Stimulated activated memory B cell treated with anti-CD40 and anti-IgM and Interleukin-4, amounts not matched to agents 10 μg/mL and 1 μg/mL and 100 μg/mL, for 72 hours (primary cell): ENCODE data around the gene BUD13.

Experiments used
- ATAC-seq: fragments of 150-1000 bp; cut with Tn5 transposase; 2 replicates; pipeline ENCODE4 v1.10.0; 2021
- H3K27ac Mint-ChIP-seq: one replicate; pipeline ENCODE4 v1.8.0; 2022; ENCODE audit warnings: mild to moderate bottlenecking, mixed read lengths
- H3K27me3 Mint-ChIP-seq: one replicate; pipeline ENCODE4 v1.8.0; 2022; ENCODE audit warnings: mixed read lengths
- H3K36me3 Mint-ChIP-seq: one replicate; pipeline ENCODE4 v1.8.0; 2022; ENCODE audit warnings: mixed read lengths
- H3K4me1 Mint-ChIP-seq: one replicate; pipeline ENCODE4 v1.8.0; 2022; ENCODE audit warnings: mixed read lengths
- H3K4me3 Mint-ChIP-seq: one replicate; pipeline ENCODE4 v1.8.0; 2022; ENCODE audit warnings: mild to moderate bottlenecking, moderate library complexity, mixed read lengths
- H3K9me3 Mint-ChIP-seq: one replicate; pipeline ENCODE4 v1.8.0; 2022; ENCODE audit warnings: mixed read lengths

The BUD13 gene

DNA sequence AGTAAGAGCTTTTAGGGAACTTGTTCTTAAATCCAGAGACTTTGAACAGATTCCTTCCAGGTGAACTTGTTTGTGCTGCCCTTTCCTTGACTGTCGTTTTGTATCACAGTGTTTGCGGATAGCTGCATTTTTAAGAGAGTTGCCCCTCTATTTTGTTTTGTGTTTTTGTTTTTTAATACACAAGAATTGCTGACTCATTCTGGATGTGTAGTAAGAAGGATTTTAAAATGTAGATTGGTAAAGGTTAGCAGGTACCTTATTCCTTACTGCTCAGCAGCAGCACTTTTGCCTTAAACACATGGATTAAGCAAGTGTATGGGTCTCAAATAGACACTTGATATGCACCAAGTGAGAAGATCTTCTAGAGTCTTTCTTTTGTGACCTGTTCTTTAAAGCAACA, 27.8 kb upstream of the BUD13 start:
- peaks cover 16% of the 10 kb centered on the region for H3K27me3 Mint-ChIP-seq
- H3K27ac Mint-ChIP-seq = no peak overlapping the region
- H3K36me3 Mint-ChIP-seq = no peaks in the 10 kb centered on the region
- no peaks in the 10 kb centered on the region for H3K4me1 Mint-ChIP-seq
- ATAC-seq = no peak
- no peaks in the 10 kb centered on the region for H3K9me3 Mint-ChIP-seq
- no peak overlapping the region for H3K4me3 Mint-ChIP-seq

DNA sequence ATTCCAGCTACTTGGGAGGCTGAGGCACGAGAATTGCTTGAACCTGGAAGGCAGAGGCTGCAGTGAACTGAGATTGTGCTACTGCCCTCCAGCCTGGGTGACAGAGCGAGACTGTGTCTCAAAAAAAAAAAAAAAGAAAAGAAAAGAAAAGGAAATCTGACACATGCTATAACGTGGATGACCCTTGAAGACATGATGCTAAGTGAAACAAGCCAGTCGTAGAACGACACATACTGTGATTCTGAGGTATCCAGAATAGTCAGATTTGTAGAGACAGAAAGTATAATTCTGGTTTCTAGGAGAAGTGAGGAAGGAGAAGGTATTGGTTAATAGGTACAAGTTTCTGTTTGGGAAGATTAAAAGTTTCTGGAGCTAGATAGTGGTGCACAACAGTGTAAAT, 25.6 kb upstream of the BUD13 start:
- H3K9me3 Mint-ChIP-seq = no peaks in the 10 kb centered on the region
- no peak for ATAC-seq
- H3K27ac Mint-ChIP-seq = no peak overlapping the region
- no peak overlapping the region for H3K4me3 Mint-ChIP-seq
- H3K27me3 Mint-ChIP-seq = peaks cover 16% of the 10 kb centered on the region
- H3K4me1 Mint-ChIP-seq = no peaks in the 10 kb centered on the region
- H3K36me3 Mint-ChIP-seq = no peaks in the 10 kb centered on the region

DNA sequence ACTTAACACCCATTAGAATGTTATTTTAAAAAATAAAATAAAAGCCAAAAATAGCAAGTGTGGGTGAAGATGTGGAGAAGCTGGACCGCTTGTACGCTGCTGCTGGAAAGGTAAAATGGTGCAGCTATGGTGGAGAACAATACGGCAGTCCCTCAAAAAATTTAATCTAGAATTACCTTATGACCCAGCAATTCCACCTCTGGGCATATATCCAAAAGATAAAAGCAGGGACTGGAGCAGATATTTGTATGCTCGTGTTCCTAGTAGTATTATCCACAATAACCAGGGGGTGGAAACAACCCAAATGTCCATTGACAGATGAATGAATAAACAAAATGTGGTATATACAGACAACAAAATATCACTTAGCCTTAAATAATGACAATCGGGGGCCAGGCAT, 25.0 kb upstream of the BUD13 start:
- H3K9me3 Mint-ChIP-seq = no peaks in the 10 kb centered on the region

DNA sequence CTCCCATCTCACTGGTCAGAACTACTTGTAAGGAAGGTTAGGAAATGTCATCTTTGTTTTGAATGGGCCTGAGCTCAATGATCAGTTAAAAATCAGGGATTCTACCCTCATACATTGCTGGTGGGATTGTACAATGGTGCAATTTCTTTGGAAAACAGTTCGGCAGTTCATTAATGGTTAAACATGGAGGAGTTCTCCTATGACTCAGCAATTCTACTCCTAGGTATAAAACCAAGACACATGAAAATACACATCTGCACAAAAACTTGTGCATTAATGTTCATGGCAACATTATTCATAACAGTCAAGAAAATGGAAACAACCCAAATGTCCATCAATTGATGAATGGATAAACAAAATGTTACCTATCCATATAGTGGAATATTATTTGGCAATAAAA, 23.8 kb upstream of the BUD13 start:
- Mint-ChIP-seq H3K9me3 (no peaks in the 10 kb centered on the region), H3K27me3 (peaks cover 16% of the 10 kb centered on the region), H3K4me3 (no peak overlapping the region), H3K4me1 (no peaks in the 10 kb centered on the region), H3K27ac (no peak overlapping the region), H3K36me3 (no peaks in the 10 kb centered on the region)
- no peak for ATAC-seq

More for the DNA sequence above, 25.0 kb upstream of the BUD13 start:
- Mint-ChIP-seq H3K4me1 (no peaks in the 10 kb centered on the region), H3K4me3 (no peak overlapping the region), H3K27me3 (peaks cover 16% of the 10 kb centered on the region), H3K36me3 (no peaks in the 10 kb centered on the region), H3K27ac (no peak overlapping the region)
- ATAC-seq = no peak

DNA sequence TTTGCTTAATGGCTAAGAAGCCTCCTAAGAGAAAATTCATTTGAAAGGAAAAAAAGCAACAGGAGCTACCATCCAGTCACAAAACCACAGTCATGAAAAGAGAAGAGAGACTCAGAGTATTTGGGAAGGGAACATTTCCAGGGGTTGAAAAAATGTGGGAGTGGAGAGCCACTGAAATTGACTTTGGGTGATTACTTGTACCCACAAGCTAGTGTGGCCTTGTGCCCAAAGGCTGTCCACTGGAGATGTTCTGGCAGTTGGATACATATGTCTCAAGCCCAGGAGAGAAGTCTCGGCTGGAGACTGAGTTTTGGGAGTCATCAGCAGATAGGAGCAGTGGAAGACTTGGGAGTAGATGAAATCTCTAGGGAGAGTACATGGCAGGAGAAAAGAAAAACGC, 22.1 kb upstream of the BUD13 start:
- H3K27me3 Mint-ChIP-seq = peaks cover 25% of the 10 kb centered on the region
- no peak for ATAC-seq
- H3K4me3 Mint-ChIP-seq = no peak overlapping the region
- no peak overlapping the region for H3K27ac Mint-ChIP-seq
- H3K4me1 Mint-ChIP-seq = peaks cover 9% of the 10 kb centered on the region
- no peaks in the 10 kb centered on the region for H3K36me3 Mint-ChIP-seq
- no peaks in the 10 kb centered on the region for H3K9me3 Mint-ChIP-seq

DNA sequence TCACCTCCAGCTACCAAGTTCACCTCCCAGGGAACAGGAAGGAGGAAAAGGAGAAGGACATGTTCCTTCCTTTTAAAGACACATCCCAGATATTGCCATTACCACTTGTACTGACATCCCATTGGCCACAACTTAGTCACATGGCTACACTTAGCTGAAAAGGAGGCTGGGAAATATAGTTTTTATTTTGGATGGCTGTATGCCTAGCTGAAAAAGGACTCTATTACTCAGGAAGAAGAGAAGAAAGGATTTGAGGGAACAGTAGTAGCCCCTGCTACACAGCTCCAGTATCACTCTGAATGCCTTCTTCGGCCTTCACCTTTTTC, 20.9 kb upstream of the BUD13 start:
- peaks cover 10% of the 10 kb centered on the region for H3K4me1 Mint-ChIP-seq
- ATAC-seq = no peak
- peaks cover 16% of the 10 kb centered on the region for H3K27me3 Mint-ChIP-seq
- no peak overlapping the region for H3K27ac Mint-ChIP-seq
- no peaks in the 10 kb centered on the region for H3K9me3 Mint-ChIP-seq
- no peaks in the 10 kb centered on the region for H3K36me3 Mint-ChIP-seq
- no peak overlapping the region for H3K4me3 Mint-ChIP-seq

DNA sequence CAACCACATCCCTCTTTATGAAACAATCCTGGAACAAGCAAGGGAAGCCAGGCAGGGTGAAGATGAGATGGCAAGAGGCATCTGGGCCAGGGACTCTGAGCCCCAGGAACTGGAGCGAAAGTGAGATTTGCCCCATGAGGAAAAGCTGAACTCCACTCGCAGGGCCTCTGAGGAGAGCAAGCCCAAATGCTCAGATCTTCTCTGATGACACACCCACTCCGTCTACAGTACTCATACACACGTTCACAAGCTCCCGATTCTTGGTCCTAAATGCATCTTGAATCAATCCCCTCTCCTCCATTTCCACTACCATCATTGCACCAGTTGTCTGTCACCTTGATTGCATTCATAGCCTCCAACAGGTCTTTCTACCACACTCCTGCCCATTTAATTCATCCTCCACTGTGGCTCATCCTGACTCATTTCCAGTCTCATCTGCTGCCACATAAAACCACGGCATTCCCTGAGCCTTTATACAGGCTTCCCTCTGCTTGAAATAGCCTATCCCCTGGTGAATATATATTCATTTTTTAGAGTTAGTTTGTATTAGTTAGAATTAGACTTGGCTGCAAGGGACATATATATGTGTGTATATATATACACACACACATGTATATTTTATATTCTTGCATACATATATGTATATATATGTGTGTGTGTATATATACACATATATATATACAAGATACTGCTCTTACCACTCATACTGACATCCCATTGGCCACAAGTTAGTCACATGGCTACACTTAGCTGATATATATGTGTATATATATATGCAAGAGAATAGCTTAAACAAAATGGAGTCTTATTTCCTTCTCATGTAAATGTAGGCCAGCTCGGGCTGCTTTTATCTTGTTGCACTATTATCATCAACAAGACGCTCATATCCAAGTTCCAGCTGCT, 20.3 kb upstream of the BUD13 start:
- Mint-ChIP-seq H3K4me1 (peaks cover 16% of the 10 kb centered on the region), H3K4me3 (no peak overlapping the region), H3K9me3 (no peaks in the 10 kb centered on the region), H3K36me3 (no peaks in the 10 kb centered on the region), H3K27me3 (peaks cover 10% of the 10 kb centered on the region), H3K27ac (no peak overlapping the region)
- ATAC-seq = no peak

DNA sequence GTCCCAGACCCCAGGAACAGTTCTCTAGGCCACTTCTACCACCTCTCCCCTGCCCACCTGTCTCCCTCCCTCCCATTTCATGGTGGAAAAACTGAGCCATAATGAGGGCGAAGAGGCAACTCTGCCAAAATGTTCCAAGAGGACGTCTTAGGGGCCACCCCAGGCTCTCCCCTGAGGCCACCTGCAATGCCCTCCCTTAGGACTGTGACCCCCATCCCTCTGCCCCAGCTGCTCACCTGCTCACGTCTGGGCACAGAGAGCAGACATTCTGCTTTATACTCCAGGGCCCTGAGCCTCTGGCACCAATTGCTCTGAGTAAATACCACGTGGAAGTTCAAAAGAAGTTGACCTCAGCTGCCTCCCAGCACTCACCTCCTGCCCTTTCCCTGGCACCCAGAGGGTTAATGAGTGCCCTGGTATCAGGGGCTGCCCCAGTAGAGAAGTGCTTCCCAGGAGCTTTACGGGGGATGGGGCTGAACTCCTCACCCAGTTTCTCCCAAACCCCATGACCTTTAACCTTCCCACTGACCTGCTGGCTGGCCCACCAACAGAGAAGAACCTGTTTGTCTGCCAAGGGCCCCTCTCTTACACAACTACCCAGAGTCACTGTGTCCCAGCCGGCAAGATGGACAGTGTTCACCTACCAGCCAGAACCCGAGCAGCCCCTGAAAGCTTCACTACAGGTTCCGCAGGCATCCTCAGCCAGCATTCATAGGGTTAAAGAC, 19.5 kb upstream of the BUD13 start:
- Mint-ChIP-seq H3K27ac (no peak overlapping the region), H3K4me1 (peaks cover 18% of the 10 kb centered on the region), H3K9me3 (no peaks in the 10 kb centered on the region), H3K27me3 (peaks cover 9% of the 10 kb centered on the region), H3K4me3 (no peak overlapping the region), H3K36me3 (peaks cover under 1% of the 10 kb centered on the region)
- no peak for ATAC-seq

DNA sequence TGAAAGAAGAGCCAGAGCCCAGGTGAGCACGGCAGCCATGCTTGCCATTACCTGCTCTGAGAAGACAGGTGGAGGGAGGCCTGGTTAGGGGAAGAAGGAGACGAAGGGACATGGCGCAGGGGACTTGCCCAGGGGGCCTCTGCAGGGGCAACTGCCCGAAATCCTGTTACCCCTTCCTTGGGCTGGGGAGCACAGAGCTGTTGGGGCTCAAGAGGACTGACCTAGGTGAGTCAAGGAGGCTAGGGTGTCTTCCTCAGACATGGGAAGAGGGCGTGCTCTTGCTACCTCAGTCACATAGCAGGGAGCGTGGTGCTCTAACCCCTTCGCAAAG, 19.0 kb upstream of the BUD13 start, which contains the start of gene APOA5:
Gene APOA5 (minus strand): TSS at position 67 of the 331 bp plus-strand sequence. CDS start 19 bp downstream, at position 48.
- H3K27me3 Mint-ChIP-seq = peaks cover 9% of the 10 kb centered on the region
- no peak within 1 kb of the TSS for H3K4me3 Mint-ChIP-seq
- H3K4me1 Mint-ChIP-seq = peaks cover 23% of the 10 kb centered on the region
- no peak for ATAC-seq
- H3K36me3 Mint-ChIP-seq = peaks cover 5% of the 10 kb centered on the region
- H3K9me3 Mint-ChIP-seq = no peaks in the 10 kb centered on the region
- no peak within 1 kb of the TSS for H3K27ac Mint-ChIP-seq

DNA sequence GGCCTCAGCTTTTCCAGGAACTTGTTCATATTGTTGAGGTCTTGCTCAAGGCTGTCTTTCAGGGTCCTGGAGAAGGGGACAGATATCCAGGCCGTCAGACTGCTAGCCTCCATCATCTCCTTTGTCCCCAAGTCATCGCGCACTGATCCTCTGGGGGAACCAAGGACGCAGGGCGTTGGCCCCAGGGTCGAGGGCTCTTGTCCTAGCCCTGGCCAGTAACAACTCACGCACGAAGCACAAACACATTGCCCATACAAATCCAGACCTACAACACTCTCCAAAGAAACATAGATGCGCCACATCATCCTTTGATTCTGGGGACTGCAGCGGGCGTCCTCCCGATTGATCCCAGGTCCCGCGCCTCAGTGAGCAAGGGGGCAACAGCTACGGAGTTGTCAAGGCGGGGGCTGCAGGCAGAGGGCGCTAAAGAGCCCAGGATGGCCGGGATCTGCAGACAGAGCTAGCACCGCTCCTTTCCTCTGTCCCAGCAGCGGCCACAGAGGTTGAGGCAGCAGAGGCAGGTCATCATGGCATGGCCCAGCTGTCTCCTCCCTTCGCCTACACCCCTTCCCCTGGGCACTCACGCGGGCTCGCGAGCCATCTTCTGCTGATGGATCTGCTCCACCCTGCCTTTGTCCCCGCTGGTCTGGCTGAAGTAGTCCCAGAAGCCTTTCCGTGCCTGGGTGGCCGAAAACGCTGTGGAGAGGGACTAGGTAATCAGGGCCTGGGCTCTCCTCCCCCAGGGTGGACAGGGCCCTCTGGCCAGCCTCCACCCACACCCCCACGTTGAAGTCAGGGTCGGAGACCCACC, 18.4 kb upstream of the BUD13 start:
- H3K4me3 Mint-ChIP-seq = no peak overlapping the region
- peaks cover 5% of the 10 kb centered on the region for H3K36me3 Mint-ChIP-seq
- no peak overlapping the region for H3K27ac Mint-ChIP-seq
- H3K4me1 Mint-ChIP-seq = peaks cover 24% of the 10 kb centered on the region
- peaks cover 9% of the 10 kb centered on the region for H3K27me3 Mint-ChIP-seq
- no peaks in the 10 kb centered on the region for H3K9me3 Mint-ChIP-seq
- ATAC-seq = peak; percentile 52

DNA sequence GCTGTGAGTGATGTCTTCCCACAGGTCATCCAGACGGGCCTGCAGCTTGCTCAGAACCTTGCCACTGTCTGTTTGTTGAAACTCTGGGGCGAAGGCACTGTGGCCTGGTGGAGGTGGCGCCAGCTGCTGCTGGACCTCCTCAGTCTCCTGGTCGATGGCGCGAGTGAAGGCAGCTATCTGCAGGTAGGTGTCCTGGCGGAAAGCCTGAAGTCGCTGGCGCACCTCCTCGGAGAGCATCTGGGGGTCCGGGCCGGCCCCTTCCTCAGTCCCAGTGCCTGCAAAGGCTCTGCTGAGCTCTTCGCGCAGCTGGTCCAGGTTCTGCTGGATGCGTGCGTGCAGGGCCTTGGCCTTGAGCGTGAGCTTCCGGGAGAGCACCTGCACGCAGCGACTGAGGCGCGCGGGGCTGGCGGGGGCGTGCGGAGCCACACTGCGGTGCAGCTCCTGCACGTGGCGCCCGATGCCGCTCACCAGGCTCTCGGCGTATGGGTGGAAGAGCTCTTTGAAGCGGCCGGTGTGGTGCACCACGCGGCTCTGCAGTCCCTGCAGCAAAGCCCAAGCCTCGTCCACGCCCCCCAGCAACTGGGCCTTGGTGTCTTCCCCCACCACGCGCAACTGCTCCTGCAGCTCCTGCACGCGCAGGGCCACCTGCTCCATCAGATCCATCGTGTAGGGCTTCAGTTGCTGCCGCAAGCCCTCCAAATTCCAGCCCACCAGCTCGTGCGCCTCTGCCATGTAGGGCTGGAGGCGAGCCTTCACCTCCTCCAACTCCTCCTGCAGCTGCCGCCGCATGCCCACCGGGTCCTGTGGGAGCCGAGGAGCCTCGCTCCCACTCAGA, 17.6 kb upstream of the BUD13 start:
- H3K4me3 Mint-ChIP-seq = no peak overlapping the region
- no peak for ATAC-seq
- no peak overlapping the region for H3K27ac Mint-ChIP-seq
- peaks cover 9% of the 10 kb centered on the region for H3K27me3 Mint-ChIP-seq
- peaks cover 24% of the 10 kb centered on the region for H3K4me1 Mint-ChIP-seq
- H3K36me3 Mint-ChIP-seq = peaks cover 10% of the 10 kb centered on the region
- H3K9me3 Mint-ChIP-seq = no peaks in the 10 kb centered on the region

DNA sequence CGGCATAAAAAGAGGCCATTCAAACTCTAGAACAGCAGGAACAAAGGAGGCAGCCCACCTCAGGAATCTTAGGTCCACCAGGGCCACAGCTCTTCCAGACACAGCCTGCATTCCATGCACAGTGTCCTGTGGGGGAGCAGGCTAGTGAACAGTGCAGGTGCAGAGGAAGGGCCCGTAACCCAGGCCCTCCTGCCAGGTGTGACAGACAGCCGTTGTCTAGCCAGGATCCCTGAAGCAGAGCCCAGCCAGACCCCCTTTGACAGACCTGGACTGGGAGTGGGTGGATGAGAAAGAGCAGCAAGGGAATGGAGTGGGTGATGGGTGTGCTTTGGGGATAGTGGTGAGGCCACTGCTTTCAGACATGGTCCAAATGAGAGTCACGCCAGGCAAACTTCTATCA, 16.2 kb upstream of the BUD13 start:
- H3K4me3 Mint-ChIP-seq = peak overlapping the region; percentile 84
- peak overlapping the region; percentile 93 for H3K27ac Mint-ChIP-seq
- peaks cover 24% of the 10 kb centered on the region for H3K4me1 Mint-ChIP-seq
- H3K36me3 Mint-ChIP-seq = peaks cover 24% of the 10 kb centered on the region
- H3K27me3 Mint-ChIP-seq = peaks cover 9% of the 10 kb centered on the region
- H3K9me3 Mint-ChIP-seq = no peaks in the 10 kb centered on the region
- no peak for ATAC-seq

DNA sequence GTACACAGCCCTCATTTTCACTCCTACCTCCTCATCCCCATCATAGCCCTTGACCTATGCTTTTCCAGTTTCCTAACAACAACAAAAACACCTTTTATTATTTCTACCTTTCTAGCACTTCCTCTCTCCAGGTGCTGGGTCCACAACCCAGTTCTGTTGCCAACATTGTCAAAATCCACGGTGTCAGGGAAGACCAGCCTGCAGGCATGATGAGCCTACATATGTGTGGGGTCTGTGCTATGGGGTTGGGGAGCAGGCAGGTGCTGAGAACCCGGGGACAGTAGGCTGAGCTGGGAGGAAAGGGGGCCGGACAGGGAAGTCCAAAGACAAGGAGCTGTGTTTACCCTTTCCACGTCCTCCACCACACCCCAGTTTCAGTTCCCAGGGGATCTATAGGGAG, 15.7 kb upstream of the BUD13 start:
- Mint-ChIP-seq H3K27me3 (peaks cover 9% of the 10 kb centered on the region), H3K27ac (peak overlapping the region; percentile 93), H3K4me1 (peaks cover 24% of the 10 kb centered on the region), H3K36me3 (peaks cover 25% of the 10 kb centered on the region), H3K9me3 (no peaks in the 10 kb centered on the region), H3K4me3 (peak overlapping the region; percentile 84)
- no peak for ATAC-seq

DNA sequence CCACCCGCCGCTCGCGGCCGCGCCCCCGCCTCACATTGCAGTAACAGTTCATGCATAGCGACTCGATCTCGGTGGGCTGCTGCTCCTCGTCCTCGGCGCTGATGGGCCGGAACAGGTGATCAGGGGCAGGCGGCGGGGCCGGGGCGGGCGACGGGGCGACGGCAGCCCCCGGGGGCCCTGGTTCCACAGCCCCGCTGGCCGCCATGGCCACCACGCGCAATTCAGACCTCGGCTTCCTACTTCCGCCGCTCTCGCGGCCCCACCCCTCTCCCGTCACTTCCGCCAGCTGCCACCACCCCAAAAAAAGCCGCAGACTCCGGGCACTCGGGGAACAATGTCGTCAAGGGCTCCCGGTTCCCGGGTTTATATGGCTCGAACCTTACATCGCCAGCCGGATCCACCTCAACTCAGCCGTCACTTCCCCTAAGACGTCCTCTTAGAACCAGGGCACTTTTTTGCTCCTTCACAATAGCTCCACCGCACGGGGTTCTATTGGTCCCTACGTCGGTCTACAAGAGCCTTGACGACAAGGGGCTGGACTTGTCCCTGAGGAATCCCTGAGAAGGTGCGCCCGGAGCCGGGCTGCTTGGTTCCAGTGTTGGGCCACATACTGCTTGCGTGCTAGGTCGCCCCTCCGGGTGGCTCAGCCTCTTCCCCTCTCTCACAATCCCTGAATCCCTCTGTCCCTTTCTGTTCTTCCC, 15.1 kb upstream of the BUD13 start, which contains the start of gene ZPR1:
Gene ZPR1 (minus strand): TSS at position 238 of the 701 bp plus-strand sequence. CDS start 33 bp downstream, at position 205.
- H3K9me3 Mint-ChIP-seq = no peaks in the 10 kb centered on the region
- ATAC-seq = peak; percentile 95
- peak within 1 kb of the TSS; percentile 84 for H3K4me3 Mint-ChIP-seq
- peaks cover 9% of the 10 kb centered on the region for H3K27me3 Mint-ChIP-seq
- H3K4me1 Mint-ChIP-seq = peaks cover 30% of the 10 kb centered on the region
- peak within 1 kb of the TSS; percentile 93 for H3K27ac Mint-ChIP-seq
- H3K36me3 Mint-ChIP-seq = peaks cover 31% of the 10 kb centered on the region
